ENCODE measurements around the gene MANSC4.

MANSC4 gene

DNA sequence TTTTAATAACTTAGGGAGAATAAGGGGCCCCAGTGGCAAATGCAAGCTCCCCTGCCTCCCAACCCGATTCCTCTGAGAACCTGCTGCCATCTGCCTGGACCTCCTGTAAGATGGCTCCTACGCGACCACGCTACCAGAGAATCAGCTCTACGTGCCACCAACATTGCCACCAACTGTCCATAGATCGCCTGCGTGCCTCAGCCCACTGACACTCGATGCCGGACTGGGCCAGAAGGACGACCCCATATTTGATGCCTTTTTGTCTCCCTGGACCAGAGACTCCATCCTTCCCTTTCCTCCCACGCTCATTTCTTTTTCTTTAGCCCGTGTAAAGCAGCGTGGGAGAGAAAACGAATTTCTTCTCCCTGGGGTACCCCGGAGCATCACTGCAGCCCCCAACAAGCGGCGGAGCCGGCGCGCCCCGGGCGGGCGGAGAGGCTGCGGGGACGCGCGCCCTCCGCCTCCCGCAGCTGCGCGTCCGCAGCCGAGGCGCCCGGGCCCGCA is 568 bp downstream of the MANSC4 start:
- DNase-seq (ENCODE audit: low read depth) = no peak
- peak overlapping the region; percentile 70 for H3K4me3 ChIP-seq (ENCODE audit: low read depth, low read length)
- TF ChIP-seq, protein P1, sequence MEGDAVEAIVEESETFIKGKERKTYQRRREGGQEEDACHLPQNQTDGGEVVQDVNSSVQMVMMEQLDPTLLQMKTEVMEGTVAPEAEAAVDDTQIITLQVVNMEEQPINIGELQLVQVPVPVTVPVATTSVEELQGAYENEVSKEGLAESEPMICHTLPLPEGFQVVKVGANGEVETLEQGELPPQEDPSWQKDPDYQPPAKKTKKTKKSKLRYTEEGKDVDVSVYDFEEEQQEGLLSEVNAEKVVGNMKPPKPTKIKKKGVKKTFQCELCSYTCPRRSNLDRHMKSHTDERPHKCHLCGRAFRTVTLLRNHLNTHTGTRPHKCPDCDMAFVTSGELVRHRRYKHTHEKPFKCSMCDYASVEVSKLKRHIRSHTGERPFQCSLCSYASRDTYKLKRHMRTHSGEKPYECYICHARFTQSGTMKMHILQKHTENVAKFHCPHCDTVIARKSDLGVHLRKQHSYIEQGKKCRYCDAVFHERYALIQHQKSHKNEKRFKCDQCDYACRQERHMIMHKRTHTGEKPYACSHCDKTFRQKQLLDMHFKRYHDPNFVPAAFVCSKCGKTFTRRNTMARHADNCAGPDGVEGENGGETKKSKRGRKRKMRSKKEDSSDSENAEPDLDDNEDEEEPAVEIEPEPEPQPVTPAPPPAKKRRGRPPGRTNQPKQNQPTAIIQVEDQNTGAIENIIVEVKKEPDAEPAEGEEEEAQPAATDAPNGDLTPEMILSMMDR (IDR thresholded peaks at IDR 0.05; ENCODE audit: control insufficient read depth, extremely low read depth, insufficient read depth) = no peak

DNA sequence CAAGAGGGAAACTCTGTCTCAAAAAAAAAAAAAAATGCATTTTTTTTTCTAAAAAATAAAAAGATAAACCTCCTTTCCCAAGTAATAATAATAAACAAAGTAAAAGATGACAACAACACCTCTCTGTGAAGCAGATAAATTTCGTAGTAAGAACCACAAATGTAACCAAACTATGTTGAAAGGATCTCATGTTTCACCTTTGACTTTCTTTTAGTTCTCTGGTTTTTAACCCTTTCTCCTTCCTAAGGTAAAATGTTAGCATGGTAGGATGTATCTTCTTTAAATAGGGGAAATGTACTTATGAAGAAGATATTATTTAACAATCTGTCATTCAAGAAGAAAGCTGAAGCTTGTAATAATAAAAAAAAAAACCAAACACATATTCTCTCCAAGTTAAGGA is 1.8 kb downstream of the MANSC4 start:
- DNase-seq (ENCODE audit: low read depth) = no peak
- H3K4me3 ChIP-seq (ENCODE audit: low read depth, low read length) = no peak overlapping the region
- TF ChIP-seq, protein P1 (IDR thresholded peaks at IDR 0.05; ENCODE audit: control insufficient read depth, extremely low read depth, insufficient read depth) = no peak

DNA sequence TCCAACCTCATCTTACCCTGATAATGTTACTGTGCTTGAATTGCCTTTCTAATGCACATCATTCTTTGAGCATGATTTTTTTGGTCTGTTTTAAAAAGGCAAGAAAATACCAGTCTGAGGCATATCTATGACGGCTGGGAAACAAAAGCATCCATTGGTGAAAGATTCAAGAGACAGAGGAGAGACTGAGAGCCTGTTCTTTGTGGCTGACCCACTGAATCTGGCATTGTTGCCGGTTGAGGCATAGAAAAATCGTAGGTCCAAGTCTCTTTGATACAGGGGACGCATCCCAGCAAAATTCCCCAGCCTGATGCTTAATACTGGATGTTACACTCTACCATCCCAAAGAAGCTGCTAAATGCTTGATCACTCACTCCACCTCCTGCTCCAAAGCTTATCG is 2.9 kb downstream of the MANSC4 start:
- no peak for DNase-seq (ENCODE audit: low read depth)
- TF ChIP-seq, protein P1 (IDR thresholded peaks at IDR 0.05; ENCODE audit: control insufficient read depth, extremely low read depth, insufficient read depth) = no peak
- H3K4me3 ChIP-seq (ENCODE audit: low read depth, low read length) = no peak overlapping the region

DNA sequence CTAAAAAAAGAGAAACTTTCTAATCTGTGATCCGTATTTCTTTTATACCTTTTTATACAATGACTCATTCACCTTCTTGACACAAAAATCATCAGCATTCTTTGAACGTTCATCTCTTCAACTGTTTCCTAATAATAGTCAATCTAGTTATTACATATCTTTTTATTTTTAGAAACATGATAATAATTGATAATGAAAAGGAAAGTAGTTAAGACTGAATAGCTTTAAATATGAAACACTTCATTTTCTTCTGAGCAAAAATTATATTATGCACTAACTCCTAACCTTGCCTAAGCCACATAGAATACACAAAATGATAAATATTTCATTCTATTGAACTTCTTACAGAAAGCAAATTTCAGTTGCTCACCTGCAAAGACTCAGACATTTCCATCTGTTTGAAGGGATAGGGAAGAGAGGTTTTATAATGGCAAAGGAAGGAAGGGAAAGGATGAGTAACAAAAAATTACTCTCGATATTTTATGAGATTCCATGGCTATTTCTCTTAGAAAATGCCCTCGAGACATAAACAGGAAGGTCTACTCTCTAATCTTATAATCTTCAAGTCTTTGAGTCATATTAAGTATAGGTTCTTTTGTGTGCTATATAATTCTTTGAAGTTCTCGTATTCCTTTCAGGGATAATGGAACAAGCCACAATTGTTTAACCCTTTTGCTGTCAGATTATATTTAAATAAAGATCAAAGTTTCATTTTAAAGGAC is 7.5 kb downstream of the MANSC4 start:
- no peak overlapping the region for H3K4me3 ChIP-seq (ENCODE audit: low read depth, low read length)
- TF ChIP-seq, protein P1 (IDR thresholded peaks at IDR 0.05; ENCODE audit: control insufficient read depth, extremely low read depth, insufficient read depth) = no peak
- DNase-seq (ENCODE audit: low read depth) = no peak

DNA sequence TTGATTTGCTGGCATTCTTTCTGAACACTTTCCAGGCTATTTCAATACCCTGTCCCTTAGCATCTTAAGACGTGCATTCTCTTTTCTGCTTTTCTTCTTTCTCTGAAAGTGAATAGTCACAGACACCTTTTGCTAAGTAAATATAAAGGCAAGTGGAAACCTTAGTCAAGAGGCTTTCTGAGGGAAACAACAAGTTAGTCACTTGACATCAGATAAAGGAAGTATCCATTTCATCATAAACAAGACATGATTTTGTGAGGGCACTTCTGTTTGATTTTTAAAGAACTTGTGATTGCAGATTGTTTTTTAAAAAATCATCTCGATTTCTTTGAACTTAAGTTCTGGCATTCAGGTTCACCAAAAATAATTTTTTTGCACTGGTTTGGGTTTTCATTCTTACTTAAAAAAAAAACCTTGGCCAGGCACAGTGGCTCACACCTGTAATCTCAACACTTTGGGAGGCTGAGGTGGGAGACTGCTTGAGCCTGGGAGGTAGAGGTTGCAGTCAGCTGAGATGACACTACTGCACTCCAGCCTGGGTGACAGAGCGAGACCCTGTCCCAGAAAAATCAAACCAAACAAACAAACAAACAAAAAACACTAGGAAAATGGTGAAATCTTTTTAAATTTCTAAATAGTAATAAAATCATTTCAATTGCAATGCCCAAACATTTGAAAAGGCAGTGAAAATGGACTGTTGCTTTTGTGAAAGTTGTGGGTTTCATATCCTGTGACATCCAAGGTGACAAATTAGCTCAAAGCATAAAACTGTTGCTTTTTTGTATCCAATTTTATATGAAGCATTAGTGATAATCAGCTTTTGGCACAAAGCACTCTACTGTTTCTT is 8.3 kb downstream of the MANSC4 start:
- DNase-seq (ENCODE audit: low read depth) = no peak
- TF ChIP-seq, protein P1 (IDR thresholded peaks at IDR 0.05; ENCODE audit: control insufficient read depth, extremely low read depth, insufficient read depth) = no peak

DNA sequence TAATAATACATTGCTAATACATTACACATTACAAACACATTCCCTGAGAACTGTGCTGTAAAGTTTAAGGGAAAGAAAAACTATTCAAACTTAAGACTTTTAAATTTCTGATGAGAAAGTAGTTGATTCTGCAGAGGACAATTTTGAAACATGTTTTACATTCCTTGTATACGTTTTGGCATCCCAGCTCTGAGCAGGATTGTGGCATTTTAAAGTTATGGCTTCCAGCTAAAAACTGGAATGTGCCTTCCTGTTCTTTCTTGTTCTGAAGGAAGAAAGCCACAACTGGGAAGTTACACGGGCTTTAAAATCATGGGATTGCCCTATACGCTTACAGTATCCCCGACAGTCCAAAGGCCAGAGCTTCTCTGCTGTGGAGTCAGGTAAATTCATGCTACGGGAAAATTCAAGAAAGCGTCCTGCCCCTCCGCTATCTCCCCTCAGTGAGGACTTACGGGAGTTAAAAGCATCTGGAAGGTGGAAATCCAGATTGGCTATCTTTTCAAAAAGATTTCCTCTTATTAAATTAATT is 10.8 kb downstream of the MANSC4 start:
- no peak overlapping the region for H3K4me3 ChIP-seq (ENCODE audit: low read depth, low read length)
- no peak for DNase-seq (ENCODE audit: low read depth)
- TF ChIP-seq, protein P1 (IDR thresholded peaks at IDR 0.05; ENCODE audit: control insufficient read depth, extremely low read depth, insufficient read depth) = no peak

More for the DNA sequence above, 8.3 kb downstream of the MANSC4 start:
- no peak overlapping the region for H3K4me3 ChIP-seq (ENCODE audit: low read depth, low read length)
